ENCODE data around the gene C1QTNF6. TPM values are rescaled to one million over a fixed set of nuclear protein-coding genes. Genes with fewer than 3 reads are reported as not detected.
"Not testable (repeated sequence)": the region's sequence is repeated elsewhere in the genome, so short reads cannot be mapped to it uniquely, and the experiment has no call there.

Gene C1QTNF6
- total and polyA plus RNA-seq, 2 experiments from 2014 or later = 10.4 to 16.4 TPM

DNA sequence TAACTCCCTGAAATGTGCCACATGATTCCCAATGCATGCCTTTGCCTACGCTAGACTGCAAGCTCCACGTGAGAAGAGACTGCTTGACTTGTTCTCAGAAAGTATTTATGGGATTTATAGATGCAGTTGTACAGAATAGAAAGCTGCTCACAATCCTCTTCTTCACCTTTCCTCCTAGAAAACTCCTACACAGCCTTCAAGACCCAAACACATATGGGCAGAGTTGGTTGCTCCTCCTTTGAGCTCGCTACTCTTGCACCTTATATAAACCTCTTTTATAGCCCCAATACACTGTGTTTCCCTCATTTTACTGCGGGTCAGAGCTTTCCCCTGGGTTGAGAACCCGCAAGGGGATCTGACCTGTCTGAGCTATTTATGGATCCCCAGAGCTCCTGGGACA is 16.4 kb downstream of the C1QTNF6 start:
- H3K27me3 ChIP-seq = no peaks in the 10 kb centered on the region
- TF ChIP-seq, protein P1, sequence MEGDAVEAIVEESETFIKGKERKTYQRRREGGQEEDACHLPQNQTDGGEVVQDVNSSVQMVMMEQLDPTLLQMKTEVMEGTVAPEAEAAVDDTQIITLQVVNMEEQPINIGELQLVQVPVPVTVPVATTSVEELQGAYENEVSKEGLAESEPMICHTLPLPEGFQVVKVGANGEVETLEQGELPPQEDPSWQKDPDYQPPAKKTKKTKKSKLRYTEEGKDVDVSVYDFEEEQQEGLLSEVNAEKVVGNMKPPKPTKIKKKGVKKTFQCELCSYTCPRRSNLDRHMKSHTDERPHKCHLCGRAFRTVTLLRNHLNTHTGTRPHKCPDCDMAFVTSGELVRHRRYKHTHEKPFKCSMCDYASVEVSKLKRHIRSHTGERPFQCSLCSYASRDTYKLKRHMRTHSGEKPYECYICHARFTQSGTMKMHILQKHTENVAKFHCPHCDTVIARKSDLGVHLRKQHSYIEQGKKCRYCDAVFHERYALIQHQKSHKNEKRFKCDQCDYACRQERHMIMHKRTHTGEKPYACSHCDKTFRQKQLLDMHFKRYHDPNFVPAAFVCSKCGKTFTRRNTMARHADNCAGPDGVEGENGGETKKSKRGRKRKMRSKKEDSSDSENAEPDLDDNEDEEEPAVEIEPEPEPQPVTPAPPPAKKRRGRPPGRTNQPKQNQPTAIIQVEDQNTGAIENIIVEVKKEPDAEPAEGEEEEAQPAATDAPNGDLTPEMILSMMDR (IDR thresholded peaks at IDR 0.05; ENCODE audit: low read depth, low read length) = no peak
- no peak for DNase-seq (ENCODE audit: low read depth in 1 of 2, low spot score in 1 of 2)
- H3K9me3 ChIP-seq (ENCODE audit: low read depth) = no peaks in the 10 kb centered on the region
- no peaks in the 10 kb centered on the region for H3K36me3 ChIP-seq
- no peak overlapping the region for H3K27ac ChIP-seq
- peaks cover 3% of the 10 kb centered on the region for H3K4me1 ChIP-seq (ENCODE audit: low read depth)
- no peak overlapping the region for H3K4me3 ChIP-seq

DNA sequence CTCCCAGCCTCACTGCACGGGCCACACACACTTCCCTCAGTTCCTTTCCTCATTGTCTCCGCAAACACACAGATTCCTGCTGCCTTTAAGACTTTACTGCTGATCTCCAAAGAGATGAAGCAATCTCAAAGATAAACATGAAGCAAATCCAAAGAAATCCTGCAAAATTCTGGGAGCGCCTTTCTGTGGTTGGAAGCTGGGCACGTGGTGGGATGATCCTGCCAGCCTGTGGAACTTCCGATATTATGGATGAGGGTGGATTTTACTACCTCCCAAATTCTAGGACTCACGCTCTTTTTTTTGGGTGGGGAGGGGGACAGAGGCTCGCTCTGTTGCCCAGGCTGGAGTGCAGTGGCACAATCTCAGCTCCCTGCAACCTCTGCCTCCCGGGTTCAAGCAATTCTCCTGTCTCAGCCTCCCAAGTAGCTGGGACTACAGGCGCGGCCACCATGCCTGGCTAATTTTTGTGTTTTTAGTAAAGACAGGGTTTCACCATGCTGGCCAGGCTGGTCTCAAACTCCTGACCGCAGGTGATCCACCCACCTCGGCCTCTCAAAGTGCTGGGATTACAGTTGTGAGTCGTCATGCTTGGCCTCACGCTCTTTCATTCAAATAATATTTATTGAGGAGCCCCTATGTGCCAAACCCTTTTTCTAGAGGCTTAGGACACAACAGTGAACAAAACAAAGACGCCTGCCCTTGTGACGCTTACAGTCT is 17.2 kb downstream of the C1QTNF6 start:
- not testable (repeated sequence) for H3K9me3 ChIP-seq (ENCODE audit: low read depth); H3K36me3 ChIP-seq; H3K4me1 ChIP-seq (ENCODE audit: low read depth); H3K27ac ChIP-seq; H3K4me3 ChIP-seq; H3K27me3 ChIP-seq; DNase-seq (ENCODE audit: low read depth in 1 of 2, low spot score in 1 of 2)

DNA sequence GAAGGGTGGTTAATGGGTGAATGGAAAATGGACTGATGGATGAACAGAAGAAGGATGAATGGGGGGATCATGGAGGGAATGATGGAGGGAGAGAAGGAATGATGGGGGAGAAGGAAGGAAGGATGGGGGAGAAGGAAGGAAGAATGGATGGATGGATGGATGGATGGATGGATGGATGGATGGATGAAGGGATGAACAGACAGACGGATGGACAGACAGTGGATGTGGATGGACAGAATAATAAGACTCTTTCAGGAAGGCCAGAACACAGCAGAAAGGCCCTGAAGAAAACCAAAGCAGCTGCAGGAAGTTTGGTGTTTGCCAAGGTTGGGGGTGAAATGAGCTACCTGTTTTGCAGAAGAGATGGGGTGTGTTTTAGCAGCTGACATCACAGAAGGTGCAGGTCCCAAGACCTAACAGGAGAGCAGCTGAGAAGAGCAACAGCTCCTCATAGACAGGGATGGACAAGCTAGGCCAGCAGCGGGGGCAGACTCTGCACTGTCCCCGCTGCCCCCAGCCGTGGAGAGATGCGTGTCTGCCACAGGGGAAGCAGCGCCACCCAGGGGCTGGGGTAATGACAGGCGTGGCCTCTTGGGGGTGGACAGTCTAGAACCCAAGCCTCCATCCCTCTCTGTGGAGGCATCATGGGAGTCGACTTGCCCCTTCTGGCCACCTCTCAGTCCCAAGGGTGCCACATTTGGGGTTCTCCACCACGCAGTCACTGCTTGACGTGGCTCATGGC is 17.9 kb downstream of the C1QTNF6 start:
- DNase-seq (ENCODE audit: low read depth in 1 of 2, low spot score in 1 of 2) = no peak
- Histone ChIP-seq H3K27me3 (no peaks in the 10 kb centered on the region), H3K36me3 (no peaks in the 10 kb centered on the region), H3K9me3 (ENCODE audit: low read depth) (no peaks in the 10 kb centered on the region), H3K27ac (no peak overlapping the region), H3K4me1 (ENCODE audit: low read depth) (no peaks in the 10 kb centered on the region), H3K4me3 (no peak overlapping the region)
- TF ChIP-seq, protein P1 (IDR thresholded peaks at IDR 0.05; ENCODE audit: low read depth, low read length) = no peak

DNA sequence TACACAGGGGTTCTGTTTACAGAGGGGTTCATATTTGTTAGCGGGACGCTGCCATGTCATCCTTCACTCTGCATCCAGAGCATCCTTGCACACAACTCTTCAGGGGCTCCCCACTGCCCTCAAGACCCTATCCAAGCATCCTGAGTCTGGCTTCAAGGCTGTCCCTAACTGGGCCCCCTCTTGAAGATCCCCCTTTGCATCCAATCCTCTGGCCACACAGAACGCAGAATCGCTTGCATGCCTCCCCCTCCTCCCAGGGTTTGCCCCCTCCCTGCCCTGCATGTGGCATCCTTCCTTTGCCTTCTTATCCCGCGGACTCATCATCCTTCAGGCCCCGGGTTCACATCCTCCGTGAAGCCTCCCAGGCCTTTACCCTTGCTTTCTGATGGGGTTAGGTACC is 18.6 kb downstream of the C1QTNF6 start:
- Histone ChIP-seq H3K36me3 (no peaks in the 10 kb centered on the region), H3K4me3 (no peak overlapping the region), H3K4me1 (ENCODE audit: low read depth) (no peaks in the 10 kb centered on the region), H3K27me3 (no peaks in the 10 kb centered on the region), H3K27ac (no peak overlapping the region), H3K9me3 (ENCODE audit: low read depth) (no peaks in the 10 kb centered on the region)
- no peak for DNase-seq (ENCODE audit: low read depth in 1 of 2, low spot score in 1 of 2)
- TF ChIP-seq, protein P1 (IDR thresholded peaks at IDR 0.05; ENCODE audit: low read depth, low read length) = no peak

DNA sequence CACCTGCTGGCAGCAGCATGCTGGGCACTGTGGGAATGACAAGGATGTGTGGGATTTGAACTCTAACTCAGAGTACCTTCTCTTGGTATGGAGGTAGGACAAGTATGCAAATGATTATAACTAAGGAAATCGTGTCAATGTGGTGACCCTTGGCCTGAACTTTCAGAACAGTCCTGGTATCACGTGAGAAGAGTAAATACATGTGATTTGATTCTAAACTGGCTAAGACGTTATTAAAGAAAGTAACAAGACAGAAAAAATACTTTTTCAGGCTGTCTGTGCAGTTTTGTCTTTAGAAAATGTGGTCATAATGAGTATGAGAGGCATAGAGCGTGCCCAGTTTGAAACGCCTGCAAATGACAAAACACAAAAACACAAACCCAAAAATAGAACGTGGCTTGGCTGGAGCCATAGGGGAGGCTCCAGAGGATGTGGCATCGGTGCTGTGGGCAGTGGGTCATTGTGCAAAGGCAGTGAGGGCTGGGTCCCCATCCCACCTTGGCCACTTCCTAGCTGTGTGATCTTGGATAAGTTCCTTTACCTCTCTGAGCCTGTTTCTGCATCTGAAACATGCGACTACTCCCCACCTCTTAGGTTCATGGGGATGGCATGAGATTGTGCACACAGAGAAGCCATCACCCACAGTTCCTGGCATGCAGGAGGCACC is 19.9 kb downstream of the C1QTNF6 start:
- Histone ChIP-seq H3K4me3 (no peak overlapping the region), H3K9me3 (ENCODE audit: low read depth) (no peaks in the 10 kb centered on the region), H3K27me3 (no peaks in the 10 kb centered on the region), H3K27ac (no peak overlapping the region), H3K4me1 (ENCODE audit: low read depth) (no peaks in the 10 kb centered on the region), H3K36me3 (no peaks in the 10 kb centered on the region)
- DNase-seq (ENCODE audit: low read depth in 1 of 2, low spot score in 1 of 2) = no peak
- TF ChIP-seq, protein P1 (IDR thresholded peaks at IDR 0.05; ENCODE audit: low read depth, low read length) = no peak

Data from cardiac muscle cell (in vitro differentiated cells and primary cell).